Loucy (cell line): ENCODE data around the gene DNAH11.

Experiments used
- CTCF ChIP-seq: fragments of 200-600 bp; sonication (generic); conservative IDR thresholded peaks from 2 replicates; pipeline ENCODE4 v1.5.1; 2014; ENCODE audit warnings: mild to moderate bottlenecking, antibody characterized with exemption, low read length
- EZH2phosphoT487 ChIP-seq: fragments of 200-600 bp; IDR thresholded peaks from 2 replicates; pipeline ENCODE4 v1.6.1; 2018; ENCODE audit warnings: antibody characterized with exemption, mild to moderate bottlenecking, moderate library complexity, borderline replicate concordance

GRCh38 chr7:21867226-21867625 lies 324.4 kb downstream of the DNAH11 start:
- TF ChIP-seq CTCF (no peak), EZH2phosphoT487 (no peak)
